GM08714 (cell line): ENCODE measurements around the gene TBC1D1.

Source experiments
- H3K4me3 ChIP-seq: fragments of 200-500 bp; sonication (Bioruptor generic); 2 replicates; pipeline ENCODE4 v1.5.1; 2014; ENCODE audit warnings: mild to moderate bottlenecking, low read length, inconsistent platforms
- ZNF274 ChIP-seq: IDR thresholded peaks from 2 replicates; pipeline ENCODE4 v1.6.1; 2012; ENCODE audit warnings: mild to moderate bottlenecking, low read depth, low read length

Gene TBC1D1

GRCh38 chr4:37976991-37977470 is 86.1 kb downstream of the TBC1D1 start:
- H3K4me3 ChIP-seq: peak overlapping the region; percentile 77; the same call in 1 of the 2 replicates
- no peak for TF ChIP-seq ZNF274

GRCh38 chr4:37977471-37978247 is 86.8 kb downstream of the TBC1D1 start:
- no peak for TF ChIP-seq ZNF274
- peak overlapping the region; percentile 77 for H3K4me3 ChIP-seq

- TF ChIP-seq ZNF274: no peak
- H3K4me3 ChIP-seq: peak overlapping the region; percentile 77
Measured at GRCh38 chr4:37978248-37978924, 87.5 kb downstream of the TBC1D1 start.

GRCh38 chr4:37980246-37980645 is 89.4 kb downstream of the TBC1D1 start:
- no peak for TF ChIP-seq ZNF274
- no peak overlapping the region for H3K4me3 ChIP-seq

- no peak overlapping the region for H3K4me3 ChIP-seq
- no peak for TF ChIP-seq ZNF274
Measured at GRCh38 chr4:37981425-37981824, 90.5 kb downstream of the TBC1D1 start.

- TF ChIP-seq ZNF274: no peak
- no peak overlapping the region for H3K4me3 ChIP-seq
Measured at GRCh38 chr4:37981844-37982720, 91.2 kb downstream of the TBC1D1 start.

- no peak for TF ChIP-seq ZNF274
- no peak overlapping the region for H3K4me3 ChIP-seq
Measured at GRCh38 chr4:37982736-37983135, 91.9 kb downstream of the TBC1D1 start.

- no peak overlapping the region for H3K4me3 ChIP-seq
- no peak for TF ChIP-seq ZNF274
Measured at GRCh38 chr4:37983951-37984350, 93.1 kb downstream of the TBC1D1 start.

- no peak for TF ChIP-seq ZNF274
- no peak overlapping the region for H3K4me3 ChIP-seq
Measured at GRCh38 chr4:37985730-37986275, 94.9 kb downstream of the TBC1D1 start.

GRCh38 chr4:37988670-37989069 is 97.8 kb downstream of the TBC1D1 start:
- H3K4me3 ChIP-seq: no peak overlapping the region
- TF ChIP-seq ZNF274: no peak

- no peak overlapping the region for H3K4me3 ChIP-seq
- no peak for TF ChIP-seq ZNF274
Measured at GRCh38 chr4:37989398-37990260, 98.7 kb downstream of the TBC1D1 start.

- no peak for TF ChIP-seq ZNF274
- no peak overlapping the region for H3K4me3 ChIP-seq
Measured at GRCh38 chr4:37990731-37991245, 99.9 kb downstream of the TBC1D1 start.

GRCh38 chr4:37991623-37992410 is 100.9 kb downstream of the TBC1D1 start:
- H3K4me3 ChIP-seq: no peak overlapping the region
- TF ChIP-seq ZNF274: no peak
